HS-27A (cell line): ENCODE results near the gene SLCO2B1.

Source experiments
- DNase-seq: peaks from one replicate; pipeline ENCODE4 v3.0.0-alpha.2; 2012; ENCODE audit warnings: low read depth, missing footprints

The SLCO2B1 gene

GRCh38 chr11:75161506-75162095 is 10.7 kb downstream of the SLCO2B1 start:
- no peak for DNase-seq

- no peak for DNase-seq
Measured at GRCh38 chr11:75162954-75163353, 12.0 kb downstream of the SLCO2B1 start.

- DNase-seq = no peak
Measured at GRCh38 chr11:75163921-75164849, 13.3 kb downstream of the SLCO2B1 start.

GRCh38 chr11:75165721-75166120 is 14.8 kb downstream of the SLCO2B1 start:
- no peak for DNase-seq

GRCh38 chr11:75166791-75167190 is 15.9 kb downstream of the SLCO2B1 start:
- no peak for DNase-seq

GRCh38 chr11:75167617-75168016 is 16.7 kb downstream of the SLCO2B1 start:
- no peak for DNase-seq

DNA sequence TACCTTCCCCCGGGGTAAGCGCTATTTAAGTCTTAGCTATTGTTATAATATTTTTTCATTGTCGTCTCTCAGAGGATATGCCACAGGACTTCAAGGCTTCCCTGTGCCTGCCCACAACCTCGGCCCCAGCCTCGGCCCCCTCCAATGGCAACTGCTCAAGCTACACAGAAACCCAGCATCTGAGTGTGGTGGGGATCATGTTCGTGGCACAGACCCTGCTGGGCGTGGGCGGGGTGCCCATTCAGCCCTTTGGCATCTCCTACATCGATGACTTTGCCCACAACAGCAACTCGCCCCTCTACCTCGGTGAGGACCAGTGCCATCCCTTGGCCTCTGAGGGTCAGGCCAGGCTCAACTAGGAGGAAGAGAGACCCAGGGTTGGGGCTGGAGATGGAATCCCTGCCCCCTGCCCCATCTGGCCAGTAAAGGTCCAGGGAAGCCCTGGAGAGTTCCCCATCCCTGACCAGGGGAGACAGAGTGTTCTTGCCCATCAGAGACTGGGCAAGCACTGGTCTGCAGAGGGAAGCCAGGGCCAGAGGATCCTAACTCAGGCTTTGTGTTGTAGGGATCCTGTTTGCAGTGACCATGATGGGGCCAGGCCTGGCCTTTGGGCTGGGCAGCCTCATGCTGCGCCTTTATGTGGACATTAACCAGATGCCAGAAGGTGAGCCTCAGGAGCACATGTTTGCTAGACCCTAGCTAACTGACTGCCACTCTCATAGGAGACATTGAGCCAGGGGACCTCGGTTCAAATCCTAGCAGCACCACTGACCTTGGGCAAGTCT is 18.4 kb downstream of the SLCO2B1 start:
- no peak for DNase-seq

DNA sequence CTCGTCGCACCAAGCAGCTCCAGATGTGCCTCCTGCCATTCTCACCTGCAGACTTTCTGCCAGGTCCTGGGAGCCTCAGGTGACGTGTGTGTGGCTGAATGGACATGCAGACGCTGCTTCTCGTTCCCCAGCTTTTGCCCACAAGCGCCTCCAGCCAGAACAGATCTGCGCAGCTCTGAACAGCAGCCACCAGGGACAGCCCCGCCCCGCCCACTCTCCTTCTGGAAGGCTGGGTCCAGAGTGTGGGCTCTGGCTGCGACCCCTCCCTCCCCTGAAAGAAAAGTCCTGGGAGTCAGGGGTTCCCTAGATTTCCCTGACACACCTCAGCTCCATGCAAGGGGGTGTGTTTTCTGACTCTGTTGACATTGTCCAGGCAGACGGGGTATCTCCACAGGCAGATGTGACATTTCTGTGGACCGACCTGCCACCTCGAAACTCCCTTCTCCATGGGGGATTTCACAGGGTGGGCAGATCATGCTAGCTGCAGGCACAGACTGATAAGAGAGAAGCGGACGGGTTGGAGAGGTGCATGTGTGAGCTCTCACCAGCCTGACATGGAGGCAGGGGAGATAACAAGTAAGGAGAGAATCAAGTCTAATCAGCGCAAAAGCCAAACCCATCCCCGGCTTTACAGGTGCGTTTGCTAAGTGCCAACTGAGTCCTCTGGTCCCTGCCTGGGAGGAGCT is 19.8 kb downstream of the SLCO2B1 start:
- DNase-seq = no peak

- DNase-seq = no peak
Measured at GRCh38 chr11:75173336-75173735, 22.4 kb downstream of the SLCO2B1 start.

GRCh38 chr11:75174781-75175370 is 24.0 kb downstream of the SLCO2B1 start:
- DNase-seq = no peak

DNA sequence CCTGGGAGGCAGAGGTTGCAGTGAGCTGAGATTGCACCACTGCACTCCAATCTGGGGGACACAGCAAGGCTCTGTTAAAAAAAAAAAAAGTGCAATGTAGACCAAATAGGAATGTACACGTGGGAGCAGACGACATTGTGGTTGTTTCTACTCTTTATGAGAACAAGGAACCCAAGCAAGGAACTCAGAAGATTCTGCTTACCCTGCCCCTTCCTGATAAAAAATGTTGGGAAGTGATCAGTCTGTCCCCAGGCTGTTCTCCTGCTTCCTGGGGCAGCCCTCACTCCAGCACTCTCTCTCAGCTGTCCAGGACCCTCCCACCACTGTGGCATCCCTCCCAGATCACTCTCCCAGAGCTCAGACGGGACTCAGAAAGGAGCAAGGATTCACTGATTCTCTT is 31.8 kb downstream of the SLCO2B1 start:
- no peak for DNase-seq

DNA sequence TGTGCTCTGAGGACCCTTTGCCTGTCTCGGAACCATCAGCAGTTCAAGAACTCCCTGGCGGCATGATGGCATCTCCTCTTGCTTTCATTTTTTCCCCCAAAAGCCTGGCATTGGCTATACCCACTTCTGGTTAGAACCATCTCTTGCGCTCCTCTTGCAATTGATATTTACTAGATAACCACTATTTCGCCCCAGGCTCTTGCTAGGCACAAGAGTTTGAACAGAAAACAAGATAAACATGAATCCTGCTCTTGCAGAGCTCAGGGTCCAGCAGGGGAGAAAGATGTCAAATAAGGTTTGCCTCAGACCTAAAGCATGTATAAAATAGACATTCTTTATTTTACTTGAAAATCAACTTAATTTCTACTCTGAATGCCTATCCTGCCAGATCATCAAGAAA is 33.1 kb downstream of the SLCO2B1 start:
- DNase-seq = no peak

DNA sequence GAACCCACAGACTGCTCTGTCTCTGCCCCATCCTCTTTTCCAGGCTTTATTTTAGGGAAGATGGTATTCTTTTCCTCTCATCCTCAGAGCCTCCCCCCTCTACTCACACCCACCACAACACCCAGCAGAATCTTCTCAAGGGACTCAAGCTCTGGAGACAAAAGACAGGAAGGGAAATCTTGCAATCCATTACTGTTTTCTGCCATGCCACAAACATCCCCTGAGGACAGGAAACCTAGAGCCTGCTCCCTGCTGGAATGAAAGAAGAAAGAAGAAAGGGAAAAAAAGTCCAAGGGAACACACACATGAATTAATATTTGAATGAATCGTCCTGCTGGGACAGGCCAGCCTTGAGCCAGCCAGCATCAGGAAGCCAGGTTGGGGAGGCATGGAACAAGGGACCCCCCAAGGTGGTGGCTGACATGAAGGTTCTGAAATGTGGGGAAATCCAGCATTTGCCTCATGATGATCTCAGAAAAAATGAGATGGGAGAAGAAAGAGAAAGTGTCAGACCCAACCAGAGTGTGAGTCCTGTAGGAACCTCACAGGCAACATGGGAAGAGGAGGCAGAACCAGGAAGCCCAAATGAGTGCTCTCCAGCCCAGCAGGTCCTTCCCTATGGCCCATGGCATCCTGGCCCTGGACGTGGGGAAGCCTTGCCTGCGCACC is 34.0 kb downstream of the SLCO2B1 start:
- DNase-seq = no peak

- no peak for DNase-seq
Measured at GRCh38 chr11:75185866-75186265, 35.0 kb downstream of the SLCO2B1 start.

GRCh38 chr11:75186999-75187398 is 36.1 kb downstream of the SLCO2B1 start:
- no peak for DNase-seq

GRCh38 chr11:75188671-75189070 is 37.8 kb downstream of the SLCO2B1 start:
- no peak for DNase-seq

DNA sequence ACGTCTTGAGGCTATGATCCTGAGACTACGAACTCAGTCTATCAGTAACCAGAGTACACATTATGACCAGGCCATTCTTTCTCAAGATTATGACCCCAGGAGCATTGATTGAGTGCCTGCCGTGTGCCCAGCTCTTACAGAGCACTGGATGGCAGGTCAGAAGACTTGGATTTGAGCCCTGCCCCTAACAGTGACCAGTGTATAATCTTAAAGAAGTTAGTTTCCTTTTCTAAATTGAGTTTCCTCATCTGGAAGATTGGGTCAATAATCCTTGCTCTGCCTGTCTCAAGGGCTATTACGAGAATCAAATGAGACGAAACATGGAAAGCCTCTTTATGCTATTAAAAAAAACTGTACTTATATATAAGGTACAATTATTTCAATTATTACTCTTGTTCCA is 38.2 kb downstream of the SLCO2B1 start:
- DNase-seq = no peak

DNA sequence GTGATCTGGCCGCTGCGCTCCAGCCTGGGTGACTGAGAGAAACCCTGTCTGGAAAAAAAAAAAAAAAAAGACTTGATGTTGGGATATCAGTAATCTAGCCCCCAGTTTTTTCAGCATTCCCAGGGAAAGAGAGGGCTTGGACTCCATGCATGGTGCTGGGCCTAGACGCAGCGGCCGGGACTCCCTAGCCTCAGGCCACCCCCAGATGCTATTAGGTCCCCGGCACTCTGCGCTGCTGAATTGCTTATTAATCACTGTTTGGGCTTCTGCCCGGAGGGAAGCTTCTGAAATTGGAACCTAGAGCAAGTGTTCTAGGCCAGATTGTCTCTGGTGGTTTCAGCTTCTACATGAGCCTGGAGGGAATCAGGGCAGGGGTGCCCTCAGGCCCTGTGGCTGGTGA is 39.0 kb downstream of the SLCO2B1 start:
- DNase-seq = no peak

- no peak for DNase-seq
Measured at GRCh38 chr11:75190652-75191329, 39.9 kb downstream of the SLCO2B1 start.

- no peak for DNase-seq
Measured at GRCh38 chr11:75191330-75191717, 40.4 kb downstream of the SLCO2B1 start.

DNA sequence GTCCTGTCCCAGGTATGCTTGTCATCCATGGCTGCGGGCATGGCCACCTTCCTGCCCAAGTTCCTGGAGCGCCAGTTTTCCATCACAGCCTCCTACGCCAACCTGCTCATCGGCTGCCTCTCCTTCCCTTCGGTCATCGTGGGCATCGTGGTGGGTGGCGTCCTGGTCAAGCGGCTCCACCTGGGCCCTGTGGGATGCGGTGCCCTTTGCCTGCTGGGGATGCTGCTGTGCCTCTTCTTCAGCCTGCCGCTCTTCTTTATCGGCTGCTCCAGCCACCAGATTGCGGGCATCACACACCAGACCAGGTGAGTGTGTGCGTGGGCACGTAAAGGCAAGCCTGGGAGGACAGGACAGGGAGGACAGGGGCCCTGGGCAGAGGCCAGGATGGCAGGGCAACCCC is 42.4 kb downstream of the SLCO2B1 start:
- no peak for DNase-seq
